Gastrocnemius medialis (tissue), 4 donors: Measurements from ENCODE around the gene NRG2. TPM values are rescaled to one million over a fixed set of nuclear protein-coding genes. Genes with fewer than 3 reads are reported as not detected.

Experiments used
- ATAC-seq, 2 donors: fragments of 150-250 bp; one replicate each; pipeline ENCODE4 v1.9.1; 2016
- DNase-seq, 2 donors: peaks; one replicate each; pipeline ENCODE4 v3.0.0-alpha.2; 2019
- H3K27ac ChIP-seq, 4 donors: fragments of 200-600 bp; sonication (generic); 1 replicate in 1 of 4; 2 replicates in 3 of 4; pipeline ENCODE4 v1.5.1; 2016 to 2018; ENCODE audit warnings: mild to moderate bottlenecking in 2 of 4, moderate library complexity in 1 of 4
- H3K27me3 ChIP-seq, 3 donors: fragments of 200-600 bp; sonication (generic) in 2 of 3; 1 replicate in 1 of 3; 2 replicates in 2 of 3; pipeline versions ENCODE4 v1.5.1 to v1.6.0; 2016 to 2019; ENCODE audit warnings: mild to moderate bottlenecking in 1 of 3, moderate library complexity in 1 of 3
- H3K36me3 ChIP-seq, 2 donors: fragments of 200-600 bp; sonication (generic) in 1 of 2; one replicate each; pipeline ENCODE4 v1.5.1; 2017 to 2018
- H3K4me1 ChIP-seq, 2 donors: fragments of 200-600 bp; sonication (generic) in 1 of 2; one replicate each; pipeline ENCODE4 v1.5.1; 2016 to 2017; ENCODE audit warnings: mild to moderate bottlenecking in 2 of 2
- H3K4me3 ChIP-seq, 4 donors: fragments of 200-600 bp; sonication (generic) in 3 of 4; 1 replicate in 1 of 4; 2 replicates in 3 of 4; pipeline ENCODE4 v1.5.1; 2016 to 2019; ENCODE audit warnings: mild to moderate bottlenecking in 2 of 4
- H3K9me3 ChIP-seq, 3 donors: fragments of 200-600 bp; sonication (generic) in 2 of 3; 1 replicate in 1 of 3; 2 replicates in 2 of 3; pipeline ENCODE4 v1.5.1; 2016 to 2019
- POLR2A ChIP-seq, 2 donors: fragments of 450-650 bp; IDR thresholded peaks; one replicate each; pipeline ENCODE4 v1.6.1; 2017; ENCODE audit warnings: antibody characterized with exemption in 2 of 2, mild to moderate bottlenecking in 2 of 2, moderate library complexity in 2 of 2
- in situ Hi-C, 4 donors: fragments of 200-750 bp; cut with MboI; loops; one replicate each; pipeline versions ENCODE4 v1.15.0 to v1.8.0; 2017; ENCODE audit warnings: low sequenced_read_pairs in 4 of 4
- intact Hi-C: fragments of 100-400 bp; cut with DNase I; formaldehyde crosslinking; loops from one replicate; pipeline ENCODE4 v1.15.1; 2023; ENCODE audit warnings: low total_unique reads
- total RNA-seq, 4 donors: library from RNA; depleted of rRNA; stranded (reverse); fragments of >200 nt; gene quantifications; one replicate each; pipeline versions ENCODE4 v1.1.0 to v1.2.3, GENCODE V29; 2016
- TF ChIP-seq, protein P1 (sequence below), 5 experiments: fragments of 450-650 bp in 3 of 5; fragments of 200-600 bp in 2 of 5; sonication (generic) in 2 of 5; IDR thresholded peaks in 4 of 5; conservative IDR thresholded peaks in 1 of 5; 1 replicate in 4 of 5; 2 replicates in 1 of 5; pipeline ENCODE4 v1.5.1; 2016 to 2019; ENCODE audit warnings: antibody characterized with exemption in 5 of 5, mild to moderate bottlenecking in 3 of 5, moderate library complexity in 3 of 5

NRG2 gene
- total RNA-seq, 4 donors from 2014 or later: 10.3 to 28.8 (median 20.0) TPM

DNA sequence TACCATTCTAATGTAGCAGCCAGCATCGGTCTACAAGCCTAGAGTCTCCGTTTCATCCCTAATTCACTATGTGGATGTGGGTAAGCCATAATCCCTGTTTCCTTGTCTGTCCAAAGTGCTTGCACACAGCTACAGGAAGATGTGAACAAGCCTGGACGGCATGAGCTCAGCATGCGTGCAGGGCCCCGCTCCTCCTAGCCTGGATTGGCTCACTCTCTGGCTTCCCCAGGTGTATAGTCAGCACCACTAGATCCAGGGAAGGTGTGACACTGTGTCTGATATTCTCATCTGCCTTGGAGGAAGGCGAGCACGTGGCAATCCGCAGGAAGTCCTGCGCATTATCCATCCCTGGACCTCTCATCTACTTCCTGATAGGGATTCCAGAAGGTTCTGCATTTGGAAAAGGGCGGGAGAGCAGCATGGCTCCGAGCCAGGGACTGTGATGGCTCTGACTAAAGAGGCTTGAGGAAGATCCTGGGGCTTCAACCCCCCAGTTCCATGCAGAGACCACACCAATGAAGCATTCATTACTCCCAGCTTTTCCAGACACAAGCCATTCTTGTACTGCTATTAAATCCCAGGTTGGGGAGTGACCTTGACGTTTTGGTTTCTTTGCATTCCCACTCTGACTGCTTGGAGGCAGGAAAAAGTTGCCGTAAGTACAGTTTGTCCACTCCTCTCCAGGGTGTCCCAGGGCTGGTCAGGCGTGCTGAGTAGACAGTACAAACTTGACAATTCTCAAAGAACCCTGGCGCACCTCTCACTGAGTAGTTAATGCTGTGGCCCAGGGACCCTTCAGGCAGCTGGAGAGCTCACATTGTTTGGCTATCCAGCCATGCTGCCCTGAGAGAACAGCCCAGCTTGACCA lies 181.8 kb downstream of the NRG2 start:
- Histone ChIP-seq H3K4me3 (no peak overlapping the region), H3K27ac (no peak overlapping the region), H3K4me1 (peaks cover 9 to 13% of the 10 kb centered on the region in 2 donors), H3K27me3 (no peaks in the 10 kb centered on the region), H3K36me3 (no peaks in the 10 kb centered on the region), H3K9me3 (no peaks in the 10 kb centered on the region)
- in situ Hi-C loops (loop anchor here in 3 of 4 donors (5.0 to 25.0 kb wide), 2 partner anchors 74 to 101 kb away; no protein-coding TSS in a partner anchor), intact Hi-C loops (loop anchor here (5.0 kb wide), 1 partner anchor 106 kb away; no protein-coding TSS in a partner anchor)
- DNase-seq (no peak), ATAC-seq (no peak)
- TF ChIP-seq POLR2A (IDR thresholded peaks at IDR 0.05): no peak
- TF ChIP-seq, protein P1, sequence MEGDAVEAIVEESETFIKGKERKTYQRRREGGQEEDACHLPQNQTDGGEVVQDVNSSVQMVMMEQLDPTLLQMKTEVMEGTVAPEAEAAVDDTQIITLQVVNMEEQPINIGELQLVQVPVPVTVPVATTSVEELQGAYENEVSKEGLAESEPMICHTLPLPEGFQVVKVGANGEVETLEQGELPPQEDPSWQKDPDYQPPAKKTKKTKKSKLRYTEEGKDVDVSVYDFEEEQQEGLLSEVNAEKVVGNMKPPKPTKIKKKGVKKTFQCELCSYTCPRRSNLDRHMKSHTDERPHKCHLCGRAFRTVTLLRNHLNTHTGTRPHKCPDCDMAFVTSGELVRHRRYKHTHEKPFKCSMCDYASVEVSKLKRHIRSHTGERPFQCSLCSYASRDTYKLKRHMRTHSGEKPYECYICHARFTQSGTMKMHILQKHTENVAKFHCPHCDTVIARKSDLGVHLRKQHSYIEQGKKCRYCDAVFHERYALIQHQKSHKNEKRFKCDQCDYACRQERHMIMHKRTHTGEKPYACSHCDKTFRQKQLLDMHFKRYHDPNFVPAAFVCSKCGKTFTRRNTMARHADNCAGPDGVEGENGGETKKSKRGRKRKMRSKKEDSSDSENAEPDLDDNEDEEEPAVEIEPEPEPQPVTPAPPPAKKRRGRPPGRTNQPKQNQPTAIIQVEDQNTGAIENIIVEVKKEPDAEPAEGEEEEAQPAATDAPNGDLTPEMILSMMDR (IDR thresholded peaks at IDR 0.05 in 4 of 5, conservative IDR thresholded peaks at IDR 0.05 in 1 of 5): no peak

DNA sequence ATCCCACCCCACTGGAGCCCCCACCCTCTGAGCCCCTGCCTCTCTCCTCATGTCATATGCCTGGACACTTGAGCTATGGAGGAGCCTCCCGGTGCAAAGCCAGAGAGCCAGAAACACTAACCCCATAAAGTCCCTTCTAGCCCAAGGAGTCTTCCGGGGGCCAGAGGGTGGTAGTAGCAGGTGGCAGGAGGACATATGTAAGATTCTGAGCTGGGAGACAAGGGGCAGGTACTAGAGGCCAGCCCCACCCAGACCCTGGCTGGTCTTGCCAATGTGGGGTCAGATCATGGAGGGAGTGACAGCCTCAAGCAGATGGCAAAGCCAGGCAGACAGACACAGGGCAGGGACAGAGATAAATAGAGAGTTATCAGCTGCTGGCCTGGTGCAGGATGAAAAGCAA lies 184.1 kb downstream of the NRG2 start:
- Histone ChIP-seq H3K4me1 (peaks cover 6 to 10% of the 10 kb centered on the region in 2 donors), H3K27me3 (no peaks in the 10 kb centered on the region), H3K36me3 (no peaks in the 10 kb centered on the region), H3K27ac (no peak overlapping the region), H3K9me3 (no peaks in the 10 kb centered on the region), H3K4me3 (no peak overlapping the region)
- ATAC-seq (no peak), DNase-seq (no peak)
- in situ Hi-C loops: loop anchor here in 1 of 4 donors (10.0 to 25.0 kb wide), 2 partner anchors 74 to 103 kb away; no protein-coding TSS in a partner anchor
- intact Hi-C loops: no loop called here
- TF ChIP-seq POLR2A (IDR thresholded peaks at IDR 0.05): no peak
- TF ChIP-seq, protein P1 (IDR thresholded peaks at IDR 0.05 in 4 of 5, conservative IDR thresholded peaks at IDR 0.05 in 1 of 5): no peak

DNA sequence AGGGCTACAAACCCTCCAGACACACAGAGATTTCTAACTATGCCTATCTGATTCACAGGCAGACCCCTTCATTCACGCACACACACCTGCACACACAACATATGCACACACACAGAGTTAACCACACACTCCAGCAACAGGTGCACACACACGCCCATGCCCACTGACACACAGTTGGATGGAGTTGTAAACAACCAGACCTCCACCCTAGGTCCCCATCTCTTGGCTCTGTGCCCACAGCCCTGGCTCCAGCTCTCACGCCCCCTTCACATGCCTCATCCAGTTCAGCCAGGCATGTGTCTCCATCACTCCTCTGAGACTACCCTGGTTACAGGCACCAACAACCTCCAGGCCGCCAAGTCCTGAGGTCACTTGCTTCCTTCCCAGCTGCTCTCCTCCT lies 186.4 kb downstream of the NRG2 start:
- no peak for TF ChIP-seq POLR2A (IDR thresholded peaks at IDR 0.05)
- TF ChIP-seq, protein P1 (IDR thresholded peaks at IDR 0.05 in 4 of 5, conservative IDR thresholded peaks at IDR 0.05 in 1 of 5): no peak
- no peaks in the 10 kb centered on the region for H3K27me3 ChIP-seq
- intact Hi-C loops (no loop called here), in situ Hi-C loops (loop anchor here in 1 of 4 donors (10.0 to 25.0 kb wide), 2 partner anchors 72 to 106 kb away; no protein-coding TSS in a partner anchor)
- H3K4me3 ChIP-seq: no peak overlapping the region
- H3K9me3 ChIP-seq: no peaks in the 10 kb centered on the region
- no peak overlapping the region for H3K27ac ChIP-seq
- ATAC-seq (no peak), DNase-seq (no peak)
- H3K4me1 ChIP-seq: no peaks in the 10 kb centered on the region
- peaks cover 0 to 19% of the 10 kb centered on the region in 2 donors for H3K36me3 ChIP-seq

DNA sequence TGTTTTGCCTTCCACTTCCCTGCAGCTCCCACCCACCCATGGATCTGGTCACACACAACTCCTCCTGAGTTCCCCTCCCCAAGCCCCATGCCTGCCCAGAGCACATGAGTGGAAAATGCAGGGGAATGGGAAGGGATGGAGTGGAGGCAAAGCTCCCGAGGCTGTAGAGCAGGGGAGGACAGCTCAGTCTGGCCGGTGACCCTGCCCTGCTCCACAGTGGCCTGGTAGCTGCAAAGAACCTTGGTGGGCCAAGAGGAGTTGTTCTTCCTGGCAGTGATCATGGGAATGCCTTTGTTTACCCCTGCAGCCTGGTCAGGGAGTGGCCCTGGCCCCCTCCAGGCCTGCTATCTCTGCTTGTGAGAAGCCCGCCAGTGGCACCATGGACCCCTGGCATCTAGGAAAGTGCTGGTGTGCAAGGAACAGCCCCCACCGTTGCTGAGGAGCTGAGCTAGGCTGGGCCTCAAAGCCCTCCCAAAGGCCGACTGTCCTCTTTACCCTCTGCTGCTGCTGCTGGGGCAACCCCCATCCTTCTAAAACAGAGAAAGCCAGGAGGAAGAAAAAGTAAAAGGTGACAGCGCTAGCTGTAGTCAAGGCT lies 187.1 kb downstream of the NRG2 start:
- Histone ChIP-seq H3K4me3 (no peak overlapping the region), H3K9me3 (no peaks in the 10 kb centered on the region), H3K27me3 (no peaks in the 10 kb centered on the region), H3K4me1 (no peaks in the 10 kb centered on the region), H3K36me3 (peaks cover 0 to 26% of the 10 kb centered on the region in 2 donors), H3K27ac (no peak overlapping the region)
- in situ Hi-C loops: loop anchor here in 1 of 4 donors (10.0 to 25.0 kb wide), 2 partner anchors 71 to 106 kb away; no protein-coding TSS in a partner anchor
- intact Hi-C loops: no loop called here
- DNase-seq (no peak), ATAC-seq (no peak)
- no peak for TF ChIP-seq POLR2A (IDR thresholded peaks at IDR 0.05)
- TF ChIP-seq, protein P1 (IDR thresholded peaks at IDR 0.05 in 4 of 5, conservative IDR thresholded peaks at IDR 0.05 in 1 of 5): no peak
